Measurements from ENCODE around the gene PRKCH.

PRKCH gene

DNA sequence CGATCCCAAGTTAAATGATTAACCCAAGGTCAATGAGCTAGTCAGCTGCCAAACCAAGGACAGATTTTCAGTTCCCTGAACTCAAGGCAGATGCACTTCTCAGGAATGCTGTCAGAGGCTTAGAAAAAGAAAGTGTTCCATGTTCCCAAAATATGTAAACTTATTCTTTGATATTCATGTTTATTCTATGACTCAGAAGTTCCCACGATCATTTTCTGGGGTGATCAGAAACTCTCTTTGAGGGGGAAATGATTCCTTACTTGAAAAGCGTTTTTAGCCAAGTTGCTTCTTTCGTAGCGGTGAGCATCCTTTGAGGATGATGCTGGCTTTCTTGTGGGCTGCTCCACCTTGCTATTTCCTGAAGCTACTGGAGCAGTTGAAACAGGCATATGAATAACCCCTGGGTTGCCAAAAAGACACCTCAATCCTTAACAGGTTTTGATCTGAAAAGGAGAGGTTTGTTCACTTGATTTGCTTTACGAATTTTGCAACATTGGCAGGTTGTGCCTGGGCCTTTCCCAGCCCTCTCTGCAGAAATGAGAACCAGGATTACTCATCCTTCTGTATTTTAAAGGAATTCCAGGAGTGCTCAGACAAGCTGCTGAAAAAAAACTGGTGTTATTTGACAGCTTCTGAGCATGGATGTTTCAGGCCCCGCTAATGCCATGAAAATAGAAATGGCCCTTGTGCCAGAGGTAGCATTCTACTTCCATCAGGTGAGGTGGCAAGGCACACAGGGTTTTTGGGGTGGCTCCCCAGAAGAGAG, 252.6 kb downstream of the PRKCH start:
- no peak for DNase-seq

DNA sequence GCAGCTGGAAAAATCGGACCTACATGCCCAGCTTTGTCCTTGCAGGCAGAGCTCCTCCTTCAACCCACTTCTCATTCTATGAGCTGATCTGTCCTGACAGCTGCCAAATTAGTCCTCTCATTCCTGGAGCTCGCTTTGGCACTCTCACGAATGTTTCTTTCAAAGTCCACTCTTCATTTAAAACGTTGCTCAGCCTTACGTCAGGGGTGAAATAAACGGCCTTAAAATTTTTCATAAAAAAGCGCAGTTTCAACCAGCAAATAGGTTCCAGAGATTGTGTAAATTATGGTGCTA, 253.1 kb downstream of the PRKCH start:
- DNase-seq = no peak

DNA sequence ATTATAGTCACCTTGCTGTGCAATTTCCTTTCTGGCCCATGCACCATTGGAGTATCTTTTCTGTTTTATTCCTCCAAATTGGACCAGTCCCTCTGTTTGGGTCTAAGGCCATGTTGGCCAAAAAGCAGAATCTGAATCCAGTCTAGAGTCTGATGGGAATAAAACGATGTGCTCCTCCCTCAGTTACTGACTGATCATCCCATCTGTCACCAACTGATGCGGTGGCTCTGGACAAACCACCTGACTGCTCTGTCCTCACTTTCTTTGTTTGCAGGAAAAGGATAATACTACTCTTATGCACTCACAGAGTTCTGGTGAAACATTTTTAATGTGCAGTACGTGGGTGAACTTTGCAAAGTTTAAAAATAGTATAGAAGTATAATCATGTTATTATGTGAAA, 253.7 kb downstream of the PRKCH start:
- no peak for DNase-seq

DNA sequence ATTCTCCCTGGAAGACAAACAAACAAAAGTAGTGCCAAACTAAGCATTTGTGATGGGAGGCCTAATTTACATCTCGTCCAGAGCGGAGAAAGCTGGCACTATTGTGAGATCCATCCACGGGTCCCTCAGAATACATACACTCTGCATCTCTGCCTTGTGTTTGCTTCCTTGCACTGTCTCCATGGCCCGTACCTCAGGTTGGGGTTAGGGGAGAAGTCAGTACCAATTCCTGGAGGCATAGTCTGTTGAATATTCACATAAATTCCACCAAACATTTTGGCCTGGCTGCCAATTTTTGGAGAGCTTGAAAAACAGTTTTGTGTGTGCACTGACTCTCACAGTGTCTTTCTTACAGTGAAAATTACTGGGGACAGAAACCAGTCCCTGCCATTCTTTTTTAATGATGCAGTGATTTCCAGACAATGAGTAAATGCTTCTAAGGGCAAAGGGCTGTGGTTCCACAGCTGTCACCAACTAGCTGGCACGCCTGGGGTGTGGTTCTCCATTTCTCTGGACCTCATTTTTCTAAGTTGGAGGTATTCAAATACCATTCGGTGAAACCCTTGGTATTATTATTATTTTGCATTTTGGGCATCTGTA, 254.3 kb downstream of the PRKCH start:
- DNase-seq = no peak

DNA sequence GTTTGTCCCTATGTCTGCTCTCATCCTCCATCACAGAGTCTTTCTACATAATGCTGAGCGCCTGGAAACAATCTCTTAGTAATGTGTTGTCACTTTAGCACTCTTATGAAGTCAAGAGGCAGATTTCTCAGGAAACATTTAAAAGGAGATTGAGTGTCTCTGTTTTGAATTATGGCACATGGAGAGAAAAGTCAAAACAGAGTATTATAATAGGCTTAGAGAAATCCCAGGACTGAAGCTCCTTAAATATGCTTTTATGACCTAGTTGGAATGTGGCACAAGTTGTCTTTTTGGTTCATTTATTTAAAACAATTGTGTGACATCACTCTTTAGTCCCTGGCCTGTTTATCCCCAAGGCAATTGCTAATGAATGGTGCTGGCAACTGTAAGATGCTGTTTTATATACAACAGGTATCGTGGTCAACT, 256.1 kb downstream of the PRKCH start:
- DNase-seq = peak in 2 of 3 experiments; percentile 28 to 73

DNA sequence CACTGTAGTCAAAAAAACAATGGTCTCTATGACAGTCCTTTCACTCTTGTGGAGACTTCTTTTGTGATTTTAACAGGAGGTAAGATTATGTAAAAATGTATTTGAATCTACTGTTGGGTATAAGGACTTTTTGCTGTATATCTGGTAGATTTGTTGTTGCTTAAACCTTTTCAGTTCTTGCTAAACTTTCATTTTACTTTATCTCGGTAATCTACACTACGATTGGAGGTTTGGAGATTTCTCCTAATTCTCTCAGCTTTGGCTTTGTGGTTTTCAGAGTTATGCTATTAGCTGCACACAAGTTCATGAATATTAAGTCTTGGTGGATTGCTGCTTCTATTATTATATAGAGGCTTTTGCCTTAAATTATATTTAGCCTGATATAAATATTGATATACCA, 257.4 kb downstream of the PRKCH start:
- DNase-seq = no peak

DNA sequence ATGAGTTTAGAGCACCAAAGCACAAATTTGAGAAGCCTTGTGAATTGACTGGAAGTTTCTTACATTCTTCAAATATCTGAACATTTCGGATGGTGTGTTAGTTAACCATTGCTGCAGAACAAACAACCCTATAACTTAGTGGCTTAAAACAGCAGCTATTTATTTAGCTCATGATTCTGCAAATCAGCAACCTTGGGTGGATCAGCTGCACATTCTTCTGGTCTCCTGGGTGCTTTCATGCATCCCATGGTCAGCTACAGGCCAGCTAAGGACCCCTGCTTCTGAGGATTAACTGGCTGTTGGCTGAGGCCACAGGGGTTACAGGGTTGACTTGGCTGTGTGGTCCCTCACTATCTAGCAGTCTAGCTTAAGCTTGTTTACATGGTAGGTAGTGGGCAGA, 260.0 kb downstream of the PRKCH start:
- no peak for DNase-seq

DNA sequence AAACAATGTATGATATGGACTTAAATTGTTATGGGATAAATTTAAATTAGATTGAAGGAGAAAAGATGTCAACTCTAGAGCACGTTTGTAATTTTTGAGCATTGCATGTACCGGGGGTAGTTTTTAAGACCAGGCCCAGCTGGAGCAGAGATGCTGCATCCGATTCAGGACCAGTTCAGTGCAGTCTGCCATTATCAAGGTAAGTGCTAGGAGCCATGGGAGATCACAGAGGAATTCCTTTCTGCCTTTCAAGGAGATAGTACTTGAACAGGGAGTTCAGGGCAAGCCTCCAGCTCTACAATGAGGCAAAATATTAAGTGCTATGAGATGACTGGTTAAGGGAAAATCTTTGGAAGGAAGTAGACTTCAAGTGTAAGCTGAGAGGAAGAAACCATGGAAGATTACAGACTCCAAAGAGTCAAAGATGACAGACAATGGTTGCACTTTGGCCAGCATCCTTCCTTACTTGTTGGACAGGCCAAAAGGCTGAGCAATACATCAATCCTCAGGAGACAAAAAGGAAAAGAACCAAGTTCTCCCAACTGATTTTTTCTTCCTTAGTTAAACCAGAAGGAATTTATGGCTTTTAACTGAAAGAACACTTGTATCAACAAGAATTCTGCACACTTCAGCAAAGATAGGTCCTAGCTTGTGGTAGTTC, 260.7 kb downstream of the PRKCH start:
- DNase-seq = no peak

DNA sequence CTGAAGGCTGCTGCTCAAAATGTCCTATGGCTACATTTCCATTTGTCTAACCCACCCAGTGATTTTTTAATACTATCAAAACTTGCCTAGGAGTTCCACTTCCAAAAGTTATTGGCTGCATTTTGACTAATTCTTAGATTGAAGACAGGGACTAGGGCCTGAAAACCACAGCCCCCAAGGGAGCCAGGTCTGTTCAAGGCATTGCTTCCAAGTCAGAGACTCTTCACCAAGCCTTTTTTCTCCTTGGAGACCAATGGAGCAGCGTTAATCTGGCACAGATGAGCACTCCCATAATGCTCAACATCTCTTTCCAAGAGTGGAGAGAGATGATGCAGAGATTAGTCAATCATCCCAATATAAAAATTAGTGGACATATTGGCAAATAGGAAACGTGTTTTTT, 261.4 kb downstream of the PRKCH start:
- DNase-seq = no peak

DNA sequence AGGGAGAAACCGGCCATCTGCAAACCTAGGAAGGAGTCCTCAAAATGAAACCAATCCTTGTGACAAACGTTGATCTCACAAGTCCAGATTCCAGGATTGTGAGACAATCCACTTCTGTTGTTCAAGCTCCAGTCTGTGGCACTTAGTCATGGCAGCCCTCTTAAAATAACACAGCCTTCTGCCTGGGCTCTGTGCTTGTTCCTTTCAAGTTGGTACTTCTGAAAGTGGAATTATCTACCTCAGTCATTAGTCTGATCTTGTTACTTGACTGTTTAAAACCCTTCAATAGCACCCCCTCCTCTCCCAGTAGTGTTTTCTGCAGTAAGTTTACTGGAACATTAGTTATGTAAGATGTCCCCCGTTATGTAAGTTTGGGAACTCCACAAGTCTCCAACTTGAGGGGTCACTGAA, 263.0 kb downstream of the PRKCH start:
- no peak for DNase-seq

DNA sequence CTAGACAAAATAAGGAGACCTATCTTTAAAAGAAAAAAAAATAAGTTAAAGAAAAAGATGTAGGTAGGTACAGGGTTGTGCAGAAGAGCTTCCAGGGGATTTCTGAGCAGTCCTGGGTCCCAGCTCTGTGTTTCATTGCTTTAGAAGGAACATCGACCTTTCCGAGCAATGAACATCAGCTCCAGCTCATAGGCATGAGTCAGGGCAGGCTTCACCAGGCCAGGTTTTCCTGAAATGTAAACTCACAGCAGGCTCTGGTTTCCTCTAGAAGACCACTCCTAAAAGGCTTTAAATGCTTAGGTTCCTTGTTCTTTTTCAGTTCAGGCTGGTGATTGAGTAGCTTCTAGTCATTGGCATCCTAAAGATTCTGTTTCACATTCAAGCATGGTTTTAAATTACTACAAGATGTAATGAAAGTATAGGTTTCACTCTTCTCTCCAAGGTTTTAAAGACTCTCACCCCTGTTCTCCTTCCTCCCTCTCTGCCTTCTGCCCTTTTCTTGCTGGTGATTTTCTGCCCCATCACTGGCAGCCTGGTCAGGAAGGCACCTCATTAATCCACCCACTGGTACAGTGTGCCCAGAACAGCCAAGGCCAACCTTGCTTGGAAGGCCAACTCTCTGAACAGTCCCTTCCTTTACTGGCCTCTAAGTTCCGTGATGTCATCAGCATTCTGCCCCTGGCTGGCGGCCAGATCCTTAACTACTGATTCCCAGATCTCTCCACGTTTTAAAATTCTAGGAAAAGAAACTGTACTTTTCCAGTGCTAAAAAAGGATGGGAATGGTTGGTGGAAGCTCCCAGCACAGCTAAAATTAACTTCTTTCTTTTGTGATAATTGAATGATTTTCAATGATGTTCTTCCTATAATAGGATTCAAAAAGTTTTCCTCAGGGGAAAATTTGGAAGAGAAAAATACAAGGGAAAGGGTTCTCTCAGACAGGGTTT, 264.5 kb downstream of the PRKCH start:
- DNase-seq = no peak

DNA sequence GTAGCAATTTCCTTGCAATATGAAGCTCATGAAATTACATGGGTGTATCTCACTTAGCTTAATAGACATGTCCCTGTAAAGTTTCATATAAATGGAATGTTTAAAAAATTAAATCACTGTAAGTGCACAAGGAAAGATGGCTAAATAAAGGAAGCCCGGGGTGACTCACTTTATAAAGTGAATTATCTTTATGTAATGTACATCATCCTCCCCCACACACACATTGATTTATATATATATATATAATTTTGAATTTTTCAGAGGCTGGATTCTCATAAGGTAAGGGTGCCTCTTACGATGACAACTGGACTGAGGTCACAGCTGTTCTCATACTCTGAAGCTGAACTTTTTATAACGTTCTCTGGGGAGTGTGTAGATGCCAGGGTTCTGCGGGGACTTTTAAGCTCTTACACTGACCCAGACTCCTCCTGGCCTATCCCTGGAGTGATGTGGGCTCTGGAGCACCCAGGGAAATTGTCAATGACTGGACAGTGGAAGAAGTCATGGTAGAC, 265.2 kb downstream of the PRKCH start:
- no peak for DNase-seq

DNA sequence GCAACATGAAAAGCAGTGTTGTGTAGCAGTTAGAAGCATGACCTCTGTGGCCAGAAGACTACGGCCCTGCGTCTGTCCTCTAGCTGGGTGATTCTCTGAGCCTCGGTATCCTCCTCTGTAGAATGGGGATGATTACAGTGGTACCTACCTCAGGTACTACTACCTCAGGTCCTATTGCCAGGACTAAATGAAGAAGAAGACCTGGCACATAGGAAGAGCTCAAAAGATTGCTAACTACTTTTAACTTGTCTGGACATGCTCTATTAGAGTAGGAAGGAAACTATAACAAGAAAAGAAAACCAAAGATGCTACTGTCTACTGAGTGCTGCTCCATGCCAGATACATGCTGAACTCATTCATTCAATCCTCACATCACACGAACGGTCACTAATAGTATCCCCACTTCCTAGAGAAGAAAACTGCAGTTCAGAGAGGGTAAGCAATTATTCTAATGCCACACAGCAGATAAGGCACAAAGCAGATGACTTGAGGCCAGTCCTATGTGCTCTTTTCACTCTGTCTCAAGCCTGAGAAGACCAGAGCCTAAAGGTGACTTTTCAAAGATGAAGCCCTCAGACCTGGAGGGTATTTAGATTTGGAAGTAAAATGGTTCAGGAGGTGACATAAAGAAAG, 265.8 kb downstream of the PRKCH start:
- no peak for DNase-seq

DNA sequence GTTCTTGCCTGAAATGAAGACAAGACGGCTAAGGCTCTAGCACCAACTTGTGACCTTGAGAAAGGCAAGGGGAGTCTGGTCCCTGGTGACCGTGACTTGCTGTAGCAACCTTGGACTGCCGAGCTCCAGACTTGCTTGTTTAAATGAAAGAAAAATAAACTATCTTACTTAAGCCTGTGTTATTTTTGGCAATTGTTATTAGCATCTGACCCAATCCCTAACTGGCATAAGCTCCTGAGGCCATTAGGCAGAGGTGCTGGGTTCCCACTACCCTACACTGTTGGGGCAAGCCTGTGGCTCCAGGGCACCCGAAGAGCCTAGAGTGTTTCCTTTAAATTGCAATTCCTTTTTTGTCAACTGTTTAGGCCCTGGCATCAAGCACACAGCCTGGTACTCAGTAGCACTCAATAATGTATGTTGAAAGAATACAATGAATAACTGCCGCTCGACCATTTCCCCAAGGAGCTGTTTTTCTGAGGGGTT, 267.1 kb downstream of the PRKCH start:
- peak in 1 of 3 experiments; percentile 72 for DNase-seq

DNA sequence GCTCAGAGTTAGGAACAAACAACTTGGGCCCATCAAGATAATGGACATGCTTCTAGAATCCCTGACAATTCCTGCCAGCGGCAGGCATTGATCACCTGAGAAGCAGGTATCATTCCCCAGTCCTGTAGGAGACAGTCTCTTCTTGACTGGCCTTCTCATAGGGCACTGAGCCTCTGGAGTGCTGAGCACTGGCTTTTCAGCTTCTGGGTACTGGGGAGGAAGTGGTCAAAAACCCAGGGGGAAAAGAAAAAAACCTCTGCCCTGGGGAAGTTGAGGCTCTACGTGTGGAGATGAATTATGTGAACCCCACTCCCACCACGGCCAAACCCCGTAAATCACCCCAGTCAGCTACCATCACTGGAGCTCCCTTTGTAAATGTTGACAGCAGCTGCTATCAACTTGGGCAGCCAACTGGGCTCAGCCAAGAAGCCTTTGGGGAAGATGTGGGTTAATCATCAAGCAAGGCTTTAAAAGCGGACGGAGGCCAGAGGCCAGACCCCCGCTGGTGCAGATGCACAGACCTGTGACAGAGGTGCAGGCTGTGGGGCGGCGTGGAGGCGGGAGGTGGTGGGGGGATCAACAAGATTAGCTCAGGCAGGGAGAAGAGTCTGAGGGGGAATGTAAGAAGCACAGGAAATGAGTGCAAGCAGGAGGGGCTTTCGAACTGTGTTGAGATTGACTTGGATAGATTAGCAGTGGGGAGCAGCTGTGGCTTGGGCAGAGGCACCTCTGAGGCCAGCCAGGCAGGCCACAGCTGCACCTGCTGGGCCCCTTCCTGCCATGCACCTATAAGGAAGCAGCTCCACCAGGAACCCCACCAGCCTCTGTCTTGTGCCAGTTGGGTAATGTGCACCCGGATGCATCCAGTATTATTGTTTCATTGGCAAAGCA, 268.6 kb downstream of the PRKCH start:
- DNase-seq = no peak

DNA sequence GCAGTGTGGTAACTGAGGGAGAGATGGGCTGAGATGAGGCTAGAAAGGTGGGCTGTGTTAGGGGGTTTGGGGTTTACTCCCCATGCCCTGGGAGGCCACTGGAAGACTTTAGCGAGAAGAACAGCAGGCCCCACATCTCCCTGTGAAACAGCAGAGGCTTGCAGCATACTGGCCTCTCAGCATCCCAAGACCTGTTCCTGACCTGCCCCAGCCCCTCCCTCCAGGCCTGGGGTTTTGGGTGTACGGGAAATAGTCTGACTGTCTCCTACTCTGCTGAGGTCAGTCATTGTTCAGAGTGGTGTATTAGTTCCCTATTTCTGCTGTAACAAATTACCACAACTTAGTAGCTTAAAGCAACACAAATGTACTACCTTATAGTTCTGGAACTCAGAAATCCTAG, 270.5 kb downstream of the PRKCH start:
- DNase-seq = no peak

DNA sequence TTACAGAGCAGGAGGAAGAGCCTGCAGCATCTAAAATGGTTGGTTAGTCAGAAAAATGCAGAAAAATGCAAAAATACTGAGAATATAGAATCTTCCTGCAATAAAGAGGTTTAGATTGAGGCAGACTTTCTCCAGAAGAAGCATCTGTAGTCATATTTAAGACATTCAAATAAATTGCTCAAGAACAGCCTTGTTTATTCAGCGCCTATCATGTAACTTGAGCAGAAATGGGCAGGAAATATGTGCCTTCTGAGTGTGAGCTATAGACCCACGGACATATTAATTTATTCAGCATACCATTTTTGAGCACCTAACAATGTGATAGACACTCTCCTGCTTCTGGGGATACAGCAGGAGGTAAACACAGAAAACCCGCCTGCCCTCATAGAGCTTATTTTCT, 272.0 kb downstream of the PRKCH start:
- no peak for DNase-seq

DNA sequence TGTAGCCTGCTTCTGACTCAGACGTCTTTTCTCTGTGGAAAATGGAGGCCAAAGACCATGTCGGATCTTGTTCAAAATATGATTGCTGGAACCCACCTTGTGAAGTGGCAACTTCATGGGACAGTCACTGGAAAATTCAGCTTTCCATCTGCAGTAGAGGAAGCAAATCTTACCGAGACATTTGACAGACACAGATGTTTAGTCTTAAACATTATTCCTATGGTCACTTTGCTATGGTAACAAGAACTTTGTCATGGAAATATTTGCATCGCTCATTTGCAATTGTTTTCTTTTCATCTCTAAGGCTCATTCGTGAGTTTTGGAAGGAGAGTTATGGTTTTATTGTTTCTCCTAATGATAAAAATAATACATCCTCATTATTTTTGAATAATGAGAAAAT, 275.6 kb downstream of the PRKCH start:
- DNase-seq = no peak

DNA sequence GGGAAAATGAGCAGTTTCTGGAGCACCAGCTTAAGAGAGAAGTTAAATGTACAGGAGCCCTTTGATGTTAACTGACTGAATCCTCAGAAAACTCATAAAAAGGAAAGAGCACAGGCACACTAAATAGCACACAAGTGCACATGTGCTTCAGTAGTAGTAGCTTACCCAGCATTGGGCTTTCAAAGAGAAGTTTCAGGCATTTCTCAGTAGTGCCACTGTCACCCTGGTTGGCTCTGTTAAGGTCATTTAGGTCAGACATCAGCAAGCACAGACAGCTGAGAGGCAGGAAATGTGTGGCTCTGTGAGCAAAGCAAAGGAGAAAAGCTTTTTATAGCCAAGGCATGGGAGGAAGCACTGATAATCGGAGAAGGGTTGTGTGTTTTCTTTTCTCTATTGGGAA, 277.6 kb downstream of the PRKCH start:
- DNase-seq = no peak

DNA sequence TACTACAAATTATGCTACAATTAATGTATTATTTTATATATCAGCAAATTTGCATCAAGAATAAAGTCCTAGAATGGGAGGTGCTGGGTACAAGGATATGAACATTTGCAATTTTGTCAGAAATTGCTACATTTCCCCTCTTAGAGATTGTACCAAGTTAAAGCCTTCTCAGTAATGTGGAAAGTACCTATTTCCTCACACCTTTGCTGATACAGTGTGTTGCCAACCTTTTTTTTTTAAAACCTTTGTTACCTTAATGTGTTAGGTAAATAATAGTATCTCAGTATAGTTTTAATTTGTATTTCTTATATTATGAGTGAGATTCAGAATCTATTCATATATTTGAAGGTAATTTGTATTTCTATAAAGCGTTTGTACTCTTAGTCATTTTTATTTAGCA, 278.6 kb downstream of the PRKCH start:
- DNase-seq = no peak
